ENCODE measurements around the gene MFSD11.
"Not testable (repeated sequence)": the region's sequence is repeated elsewhere in the genome, so short reads cannot be mapped to it uniquely, and the experiment has no call there.

MFSD11 gene

DNA sequence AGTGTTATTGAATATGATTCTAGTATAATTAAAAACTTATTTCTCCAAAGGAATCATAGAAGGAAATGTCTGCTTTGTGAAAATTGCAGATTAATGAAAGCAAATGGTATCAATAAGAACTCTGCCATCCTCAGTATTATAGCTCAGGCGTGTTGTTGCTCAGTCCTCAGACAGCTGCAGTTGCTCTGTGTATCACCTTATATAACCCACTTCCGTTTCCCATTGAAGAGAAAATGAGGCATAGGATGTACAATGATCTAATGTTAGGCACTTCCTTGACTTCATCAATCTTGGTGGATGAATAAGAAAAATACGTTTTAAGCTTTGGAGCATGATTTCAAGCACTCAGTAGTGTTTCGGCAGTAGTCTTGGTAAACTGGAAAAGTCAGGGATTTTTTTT is 14.1 kb downstream of the MFSD11 start:
- DNase-seq, result no peak

DNA sequence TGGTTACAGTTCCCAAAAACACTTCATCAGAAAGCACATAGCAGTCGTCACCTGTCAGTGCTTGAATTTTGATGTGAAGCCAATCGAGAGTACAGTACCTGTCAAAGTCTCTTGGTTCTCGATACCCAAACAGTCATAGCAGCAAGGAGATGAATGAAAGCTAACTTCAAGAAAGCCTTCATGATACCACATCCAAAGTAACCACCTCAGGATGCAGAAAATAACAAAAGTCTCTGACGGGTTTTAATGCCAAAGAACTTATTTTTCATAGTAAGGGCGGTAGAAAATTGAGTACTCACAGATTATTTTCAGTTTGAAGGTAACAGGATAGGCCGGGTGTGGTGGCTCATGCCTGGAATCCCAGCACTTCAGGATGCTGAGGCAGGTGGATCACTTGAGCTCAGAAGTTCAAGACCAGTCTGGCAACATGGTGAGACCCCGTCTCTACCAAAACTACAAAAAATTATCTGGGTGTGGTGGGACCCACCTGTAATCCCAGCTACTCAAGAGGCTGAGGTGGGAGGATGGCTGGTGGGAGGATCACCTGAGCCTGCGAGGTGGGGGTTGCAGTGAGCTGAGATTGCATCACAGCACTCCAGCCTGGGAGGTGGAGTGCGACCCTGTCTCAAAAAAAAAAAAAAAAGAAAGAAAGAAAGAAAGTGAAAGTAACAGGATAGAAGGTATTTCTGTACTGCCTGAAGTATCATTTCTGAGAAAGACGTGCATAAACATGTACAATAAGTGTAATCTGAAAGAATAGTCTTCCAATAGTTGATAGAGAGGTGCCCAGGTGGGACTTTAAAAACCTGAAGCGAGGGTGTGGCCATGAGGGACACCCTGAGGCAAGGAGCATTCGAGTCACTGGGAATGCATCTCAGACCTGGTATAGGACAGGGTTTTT is 15.4 kb downstream of the MFSD11 start:
- peak; percentile 27 for DNase-seq

GRCh38 chr17:76755285-76755684 is 17.4 kb downstream of the MFSD11 start:
- DNase-seq, result no peak

- no peak for DNase-seq
Measured at GRCh38 chr17:76757256-76757655, 19.3 kb downstream of the MFSD11 start.

- no peak for DNase-seq
Measured at GRCh38 chr17:76758570-76758969, 20.7 kb downstream of the MFSD11 start.

DNA sequence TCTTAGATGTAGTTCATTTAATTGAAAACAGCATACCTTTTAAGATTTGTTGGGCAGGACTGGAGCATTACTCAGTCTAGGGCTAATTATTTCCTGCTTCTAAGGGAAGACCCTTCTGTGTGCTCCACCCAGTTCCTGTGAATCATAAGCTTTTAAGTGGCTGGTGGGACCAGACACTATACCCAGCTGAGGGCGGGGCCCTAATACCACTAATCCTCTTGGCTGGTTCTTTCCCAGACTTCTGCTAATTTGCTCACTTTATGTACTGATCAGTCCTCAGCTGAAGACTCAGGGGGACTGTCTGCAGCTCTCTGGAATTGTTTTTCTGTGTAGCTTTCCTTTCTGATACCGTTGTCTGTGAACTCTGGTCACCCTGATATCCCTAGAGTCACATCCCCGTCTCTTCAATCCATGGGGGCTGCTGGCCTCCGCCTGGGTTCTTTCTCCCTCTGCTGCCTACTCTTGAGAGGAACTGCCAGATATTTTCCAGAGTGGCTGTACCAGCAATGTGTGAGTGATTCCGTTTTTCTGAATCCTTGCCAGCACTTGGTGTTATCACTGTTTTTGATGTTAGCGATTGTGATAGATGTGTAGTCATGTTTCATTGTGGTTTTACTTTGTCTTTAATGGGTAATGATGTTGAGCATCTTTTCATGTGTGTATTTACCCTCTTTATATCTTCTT is 35.1 kb downstream of the MFSD11 start:
- DNase-seq, result peak; percentile 31

DNA sequence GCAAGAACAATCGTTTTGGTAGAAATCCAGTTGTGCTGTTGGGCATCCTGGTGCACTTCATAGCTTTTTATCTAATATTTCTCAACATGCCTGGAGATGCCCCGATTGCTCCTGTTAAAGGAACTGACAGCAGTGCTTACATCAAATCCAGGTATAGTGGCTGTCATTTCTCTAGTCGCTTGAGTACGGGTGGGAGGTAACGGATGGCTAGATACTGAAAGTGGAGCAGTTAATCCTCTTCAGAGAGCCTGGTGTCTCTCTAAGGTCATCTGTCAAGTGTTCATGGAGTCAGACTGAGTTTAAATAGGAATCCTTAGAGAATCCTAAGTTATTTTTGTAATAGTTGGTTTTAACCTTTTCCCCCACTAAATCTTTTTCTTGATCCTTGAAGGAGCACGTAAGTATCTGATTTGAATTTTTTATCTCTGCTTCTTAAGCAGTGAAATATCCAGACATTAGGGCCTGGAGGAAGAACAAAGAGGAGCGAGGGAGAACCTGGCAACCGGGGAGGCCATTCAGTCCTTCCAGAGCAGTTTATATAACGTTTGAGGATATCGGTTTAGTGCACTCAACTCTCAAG is 37.2 kb downstream of the MFSD11 start:
- DNase-seq, result no peak

- no peak for DNase-seq
Measured at GRCh38 chr17:76781056-76781982, 43.4 kb downstream of the MFSD11 start.

DNA sequence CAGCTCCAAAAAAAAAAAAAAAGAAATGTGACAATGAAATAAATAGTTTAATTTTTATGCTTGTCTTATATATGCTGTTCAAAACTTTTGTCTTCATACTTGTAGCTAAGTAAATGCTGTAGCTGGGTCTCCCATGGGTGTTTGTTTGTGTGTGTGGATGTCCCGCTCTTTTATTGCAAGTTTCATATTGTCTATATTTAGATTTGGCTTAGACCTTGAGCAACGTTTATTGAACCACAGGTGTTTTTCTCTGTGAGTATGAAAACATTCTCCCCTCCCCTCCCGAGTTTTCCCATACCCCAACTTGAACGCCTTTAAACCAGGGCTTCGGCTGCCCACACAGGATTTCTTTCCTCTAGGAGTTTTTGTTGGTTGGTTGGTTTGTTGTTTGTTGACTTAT is 45.2 kb downstream of the MFSD11 start:
- DNase-seq, result no peak

DNA sequence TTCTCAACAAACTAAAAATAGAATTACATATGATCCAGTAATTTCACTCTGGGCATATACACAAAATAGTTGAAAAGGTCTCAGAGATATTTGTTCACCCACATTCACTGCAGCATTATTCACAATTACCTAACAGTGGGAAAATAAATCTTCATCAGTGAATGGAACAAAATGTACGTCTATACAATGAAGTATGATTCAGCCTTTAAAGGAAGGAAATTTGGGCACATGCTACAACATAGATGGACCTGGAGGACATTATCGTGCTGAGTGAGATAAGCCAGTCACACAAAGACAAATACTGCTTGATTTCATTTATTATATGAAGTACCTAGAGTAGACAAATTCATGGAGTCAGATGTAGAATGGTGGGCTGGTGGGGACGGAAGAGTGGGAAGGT is 47.0 kb downstream of the MFSD11 start:
- no peak for DNase-seq

DNA sequence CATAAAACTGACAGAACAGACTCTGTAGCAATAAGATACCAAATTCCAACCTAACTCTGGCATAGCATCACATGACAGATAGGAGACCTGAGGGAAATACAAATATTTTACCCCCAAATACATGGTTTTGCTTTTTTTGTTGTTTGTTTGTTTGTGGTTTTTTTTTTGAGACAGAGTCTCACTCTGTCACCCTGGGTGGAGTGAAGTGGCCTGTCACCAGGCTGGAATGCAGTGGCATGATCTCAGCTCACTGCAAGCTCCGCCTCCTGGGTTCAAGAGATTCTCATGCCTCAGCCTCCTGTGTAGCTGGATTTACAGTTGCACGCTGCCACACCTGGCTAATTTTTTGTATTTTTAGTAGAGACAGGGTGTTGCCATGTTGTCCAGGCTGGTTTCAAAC is 49.9 kb downstream of the MFSD11 start:
- not testable (repeated sequence) for DNase-seq

GRCh38 chr17:76789235-76789788 is 51.4 kb downstream of the MFSD11 start:
- DNase-seq, result no peak

GRCh38 chr17:76791053-76791980 is 53.4 kb downstream of the MFSD11 start:
- peak; percentile 29 for DNase-seq

DNA sequence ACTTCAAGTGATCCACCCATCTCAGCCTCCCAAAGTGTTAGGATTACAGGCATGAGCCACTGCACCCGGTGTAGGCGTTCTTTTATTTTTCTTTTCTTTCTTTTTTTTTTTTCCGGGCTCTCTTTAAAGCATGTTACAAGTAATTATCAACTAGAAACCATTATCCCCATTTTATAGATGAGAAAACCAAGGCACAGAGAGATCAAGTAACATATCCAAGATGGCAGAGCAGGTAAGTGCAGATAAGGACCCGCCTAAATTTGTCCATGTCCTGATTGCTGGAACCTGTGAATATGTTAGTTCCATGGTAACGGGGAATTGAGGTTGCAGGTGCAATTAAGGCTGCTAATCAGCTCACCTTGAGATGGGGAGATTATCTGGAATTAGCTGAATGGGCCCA is 54.4 kb downstream of the MFSD11 start:
- no peak for DNase-seq

GRCh38 chr17:76793775-76794174 is 55.9 kb downstream of the MFSD11 start:
- DNase-seq, result no peak

- no peak for DNase-seq
Measured at GRCh38 chr17:76796081-76796480, 58.2 kb downstream of the MFSD11 start.

GRCh38 chr17:76797241-76797840 is 59.4 kb downstream of the MFSD11 start:
- DNase-seq, result no peak

GRCh38 chr17:76801706-76802105 is 63.8 kb downstream of the MFSD11 start:
- DNase-seq, result no peak

DNA sequence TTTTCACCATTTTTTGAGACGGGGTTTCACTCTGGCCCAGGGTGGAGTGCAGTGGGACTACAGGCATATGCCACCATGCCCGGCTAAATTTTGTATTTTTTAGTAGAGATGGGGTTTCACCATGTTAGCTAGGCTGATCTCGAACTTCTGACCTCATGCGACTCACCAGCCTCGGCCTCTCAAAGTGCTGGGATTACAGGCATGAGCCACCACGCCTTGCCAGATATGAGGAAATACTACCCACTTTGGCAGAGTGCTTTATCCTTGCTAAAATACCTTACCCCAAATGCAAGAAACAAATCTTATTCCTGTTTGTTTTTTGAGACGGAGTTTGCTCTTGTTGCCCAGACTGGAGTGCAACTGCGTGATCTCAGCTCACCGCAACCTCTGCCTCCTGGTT is 67.4 kb downstream of the MFSD11 start:
- no peak for DNase-seq

DNA sequence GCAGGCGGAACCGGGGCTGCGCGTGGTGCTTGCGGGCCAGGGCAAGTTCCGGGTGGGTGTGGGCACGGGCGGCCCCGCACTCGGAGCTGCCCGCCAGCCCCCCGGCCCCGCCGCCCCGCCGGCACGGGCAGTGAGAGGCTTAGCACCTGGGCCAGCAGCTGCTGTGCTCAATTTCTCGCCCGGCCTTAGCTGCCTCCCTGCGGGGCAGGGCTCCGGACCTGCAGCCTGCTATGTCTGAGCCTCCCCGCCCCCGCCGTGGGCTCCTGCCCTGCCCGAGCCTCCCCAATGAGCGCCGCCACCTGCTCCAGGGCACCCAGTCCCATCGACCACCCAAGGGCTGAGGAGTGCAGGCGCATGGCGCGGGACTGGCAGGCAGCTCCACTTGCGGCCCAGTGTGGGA is 68.2 kb downstream of the MFSD11 start:
- DNase-seq, result not testable (repeated sequence)

- DNase-seq, result not testable (repeated sequence)
Measured at GRCh38 chr17:76806767-76807166, 68.8 kb downstream of the MFSD11 start.
